ENCODE data around the gene PSTPIP2.

PSTPIP2 gene

DNA sequence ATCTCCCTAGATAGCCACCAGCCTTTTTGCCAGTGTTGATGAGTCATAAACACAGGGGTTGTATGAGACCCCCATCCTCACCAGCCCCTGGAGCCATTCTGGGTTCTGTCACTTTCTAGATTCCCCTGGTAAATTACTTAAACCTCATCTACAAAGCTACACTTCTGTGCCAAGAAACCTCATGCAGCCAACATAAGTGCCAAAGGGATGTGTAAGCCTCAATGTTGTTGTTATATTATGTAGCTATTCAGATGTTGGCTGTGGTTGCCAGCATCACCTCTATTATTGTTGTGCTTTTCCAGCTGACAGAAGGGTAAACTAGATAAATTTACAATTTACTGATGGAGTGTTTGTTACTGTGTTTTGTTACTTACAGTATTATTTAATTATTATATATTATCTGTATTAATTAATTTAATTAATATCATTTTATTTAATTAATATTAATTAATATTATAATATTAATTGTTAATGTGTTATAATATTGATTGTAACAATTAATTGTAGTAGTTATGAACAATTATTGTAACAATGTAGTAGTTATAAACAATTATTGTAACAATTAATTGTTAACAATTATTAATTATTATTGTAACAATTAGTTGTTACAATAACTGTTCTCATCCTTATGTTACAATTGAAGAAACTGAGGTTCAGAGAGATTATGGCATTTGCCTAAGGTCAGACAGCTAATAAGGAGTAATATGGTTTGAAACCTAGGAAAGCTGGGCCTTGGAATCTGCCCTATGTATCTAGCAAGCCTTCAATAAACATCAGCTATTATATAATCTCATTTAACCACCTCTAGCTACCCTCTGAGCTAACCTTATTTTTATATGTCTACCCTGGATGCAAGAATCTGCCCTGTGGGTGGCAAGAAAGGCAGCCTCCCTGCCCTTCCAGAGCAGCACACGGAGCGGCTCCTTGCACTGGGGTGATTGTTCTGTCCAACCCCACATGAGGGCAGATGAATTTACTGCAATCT, 36.1 kb downstream of the PSTPIP2 start:
- Histone ChIP-seq H3K36me3 (ENCODE audit: control insufficient read depth, insufficient read depth, low read length) (no peaks in the 10 kb centered on the region), H3K9me3 (ENCODE audit: control insufficient read depth, insufficient read depth, low read length) (no peaks in the 10 kb centered on the region), H3K27ac (ENCODE audit: low read depth, low read length) (no peak overlapping the region), H3K4me1 (ENCODE audit: control insufficient read depth, insufficient read depth, low read length) (no peaks in the 10 kb centered on the region), H3K9ac (ENCODE audit: low read depth, low read length) (no peak overlapping the region), H3K27me3 (ENCODE audit: control insufficient read depth, insufficient read depth, low read length) (peaks cover 4% of the 10 kb centered on the region; the same call in 1 of the 2 replicates), H3K4me3 (ENCODE audit: low read depth, low read length) (no peak overlapping the region)

- Histone ChIP-seq H3K9ac (ENCODE audit: low read depth, low read length) (no peak overlapping the region), H3K36me3 (ENCODE audit: control insufficient read depth, insufficient read depth, low read length) (no peaks in the 10 kb centered on the region), H3K4me3 (ENCODE audit: low read depth, low read length) (no peak overlapping the region), H3K27ac (ENCODE audit: low read depth, low read length) (no peak overlapping the region), H3K27me3 (ENCODE audit: control insufficient read depth, insufficient read depth, low read length) (peaks cover 20% of the 10 kb centered on the region), H3K9me3 (ENCODE audit: control insufficient read depth, insufficient read depth, low read length) (no peaks in the 10 kb centered on the region), H3K4me1 (ENCODE audit: control insufficient read depth, insufficient read depth, low read length) (no peaks in the 10 kb centered on the region)
Measured at GRCh38 chr18:46034230-46034629, 37.8 kb downstream of the PSTPIP2 start.

DNA sequence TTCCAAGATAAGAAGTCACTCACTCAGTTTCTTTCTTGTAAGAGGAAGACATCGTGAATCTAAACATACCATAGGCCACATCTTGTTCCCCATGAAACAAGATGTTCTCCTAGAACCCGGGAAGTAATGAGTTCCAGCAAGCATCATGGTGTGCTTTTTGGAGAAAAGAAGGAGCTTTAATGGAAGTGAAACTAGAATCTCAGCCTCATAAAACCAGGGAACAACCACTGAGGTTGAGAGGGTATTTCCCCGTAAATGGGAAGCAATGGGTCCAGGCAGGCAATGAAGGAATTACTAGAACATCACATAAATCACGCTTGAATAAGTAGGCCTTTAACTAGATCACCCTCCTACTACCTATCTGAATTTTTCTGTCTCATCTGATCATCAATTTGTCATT, 40.3 kb downstream of the PSTPIP2 start:
- Histone ChIP-seq H3K9me3 (ENCODE audit: control insufficient read depth, insufficient read depth, low read length) (no peaks in the 10 kb centered on the region), H3K27me3 (ENCODE audit: control insufficient read depth, insufficient read depth, low read length) (peaks cover 39% of the 10 kb centered on the region), H3K9ac (ENCODE audit: low read depth, low read length) (no peak overlapping the region), H3K4me1 (ENCODE audit: control insufficient read depth, insufficient read depth, low read length) (no peaks in the 10 kb centered on the region), H3K4me3 (ENCODE audit: low read depth, low read length) (no peak overlapping the region), H3K27ac (ENCODE audit: low read depth, low read length) (no peak overlapping the region), H3K36me3 (ENCODE audit: control insufficient read depth, insufficient read depth, low read length) (no peaks in the 10 kb centered on the region)

- H3K4me1 ChIP-seq (ENCODE audit: control insufficient read depth, insufficient read depth, low read length), result no peaks in the 10 kb centered on the region
- H3K27ac ChIP-seq (ENCODE audit: low read depth, low read length), result no peak overlapping the region
- H3K9ac ChIP-seq (ENCODE audit: low read depth, low read length), result peak overlapping the region; percentile 39; the same call in 1 of the 2 replicates
- H3K27me3 ChIP-seq (ENCODE audit: control insufficient read depth, insufficient read depth, low read length), result peaks cover 39% of the 10 kb centered on the region
- no peaks in the 10 kb centered on the region for H3K9me3 ChIP-seq (ENCODE audit: control insufficient read depth, insufficient read depth, low read length)
- no peaks in the 10 kb centered on the region for H3K36me3 ChIP-seq (ENCODE audit: control insufficient read depth, insufficient read depth, low read length)
- H3K4me3 ChIP-seq (ENCODE audit: low read depth, low read length), result peak overlapping the region; percentile 59
Measured at GRCh38 chr18:46028536-46028891, 43.5 kb downstream of the PSTPIP2 start.

DNA sequence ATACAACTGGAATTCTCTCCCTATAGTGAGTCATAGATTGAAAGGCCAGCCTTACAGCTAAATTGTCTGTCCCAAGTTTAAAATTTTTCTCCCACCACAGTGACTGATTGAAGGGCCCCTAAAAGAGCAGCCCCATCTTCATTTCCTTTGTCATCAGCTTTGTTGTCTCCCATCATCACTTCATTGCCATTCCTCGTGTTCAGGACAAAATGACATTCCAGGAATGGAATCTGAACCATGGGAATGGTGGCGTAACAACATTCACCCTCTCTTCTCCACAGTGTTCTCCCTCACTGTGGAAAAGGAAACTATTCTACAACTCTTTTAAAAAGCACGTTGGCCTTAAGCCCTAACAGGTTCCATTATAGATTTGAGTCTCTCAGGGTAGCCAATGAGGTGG, 52.1 kb downstream of the PSTPIP2 start:
- no peaks in the 10 kb centered on the region for H3K27me3 ChIP-seq (ENCODE audit: control insufficient read depth, insufficient read depth, low read length)
- no peaks in the 10 kb centered on the region for H3K36me3 ChIP-seq (ENCODE audit: control insufficient read depth, insufficient read depth, low read length)
- no peaks in the 10 kb centered on the region for H3K4me1 ChIP-seq (ENCODE audit: control insufficient read depth, insufficient read depth, low read length)
- no peak overlapping the region for H3K9ac ChIP-seq (ENCODE audit: low read depth, low read length)
- no peak overlapping the region for H3K4me3 ChIP-seq (ENCODE audit: low read depth, low read length)
- H3K27ac ChIP-seq (ENCODE audit: low read depth, low read length), result no peak overlapping the region
- H3K9me3 ChIP-seq (ENCODE audit: control insufficient read depth, insufficient read depth, low read length), result no peaks in the 10 kb centered on the region

- H3K9me3 ChIP-seq (ENCODE audit: control insufficient read depth, insufficient read depth, low read length), result no peaks in the 10 kb centered on the region
- H3K4me1 ChIP-seq (ENCODE audit: control insufficient read depth, insufficient read depth, low read length), result no peaks in the 10 kb centered on the region
- no peak overlapping the region for H3K27ac ChIP-seq (ENCODE audit: low read depth, low read length)
- no peaks in the 10 kb centered on the region for H3K27me3 ChIP-seq (ENCODE audit: control insufficient read depth, insufficient read depth, low read length)
- H3K4me3 ChIP-seq (ENCODE audit: low read depth, low read length), result no peak overlapping the region
- no peaks in the 10 kb centered on the region for H3K36me3 ChIP-seq (ENCODE audit: control insufficient read depth, insufficient read depth, low read length)
- no peak overlapping the region for H3K9ac ChIP-seq (ENCODE audit: low read depth, low read length)
Measured at GRCh38 chr18:46013484-46014189, 58.4 kb downstream of the PSTPIP2 start.

- no peak overlapping the region for H3K27ac ChIP-seq (ENCODE audit: low read depth, low read length)
- no peaks in the 10 kb centered on the region for H3K27me3 ChIP-seq (ENCODE audit: control insufficient read depth, insufficient read depth, low read length)
Measured at GRCh38 chr18:46010676-46011075, 61.4 kb downstream of the PSTPIP2 start.

GRCh38 chr18:46010050-46010449, 62.0 kb downstream of the PSTPIP2 start:
- Histone ChIP-seq H3K4me3 (ENCODE audit: low read depth, low read length) (no peak overlapping the region), H3K27ac (ENCODE audit: low read depth, low read length) (no peak overlapping the region), H3K9me3 (ENCODE audit: control insufficient read depth, insufficient read depth, low read length) (no peaks in the 10 kb centered on the region), H3K9ac (ENCODE audit: low read depth, low read length) (no peak overlapping the region), H3K4me1 (ENCODE audit: control insufficient read depth, insufficient read depth, low read length) (peaks cover 5% of the 10 kb centered on the region; the same call in 1 of the 2 replicates), H3K36me3 (ENCODE audit: control insufficient read depth, insufficient read depth, low read length) (no peaks in the 10 kb centered on the region), H3K27me3 (ENCODE audit: control insufficient read depth, insufficient read depth, low read length) (no peaks in the 10 kb centered on the region)

More at GRCh38 chr18:46010676-46011075, 61.4 kb downstream of the PSTPIP2 start:
- no peaks in the 10 kb centered on the region for H3K9me3 ChIP-seq (ENCODE audit: control insufficient read depth, insufficient read depth, low read length)
- H3K4me3 ChIP-seq (ENCODE audit: low read depth, low read length), result no peak overlapping the region
- H3K4me1 ChIP-seq (ENCODE audit: control insufficient read depth, insufficient read depth, low read length), result peaks cover 5% of the 10 kb centered on the region; the same call in 1 of the 2 replicates
- no peaks in the 10 kb centered on the region for H3K36me3 ChIP-seq (ENCODE audit: control insufficient read depth, insufficient read depth, low read length)
- no peak overlapping the region for H3K9ac ChIP-seq (ENCODE audit: low read depth, low read length)

- no peak overlapping the region for H3K9ac ChIP-seq (ENCODE audit: low read depth, low read length)
- no peak overlapping the region for H3K4me3 ChIP-seq (ENCODE audit: low read depth, low read length)
- H3K9me3 ChIP-seq (ENCODE audit: control insufficient read depth, insufficient read depth, low read length), result no peaks in the 10 kb centered on the region
- no peaks in the 10 kb centered on the region for H3K36me3 ChIP-seq (ENCODE audit: control insufficient read depth, insufficient read depth, low read length)
- no peak overlapping the region for H3K27ac ChIP-seq (ENCODE audit: low read depth, low read length)
- no peaks in the 10 kb centered on the region for H3K27me3 ChIP-seq (ENCODE audit: control insufficient read depth, insufficient read depth, low read length)
- H3K4me1 ChIP-seq (ENCODE audit: control insufficient read depth, insufficient read depth, low read length), result peaks cover 5% of the 10 kb centered on the region; the same call in 1 of the 2 replicates
Measured at GRCh38 chr18:46009125-46009840, 62.8 kb downstream of the PSTPIP2 start.

DNA sequence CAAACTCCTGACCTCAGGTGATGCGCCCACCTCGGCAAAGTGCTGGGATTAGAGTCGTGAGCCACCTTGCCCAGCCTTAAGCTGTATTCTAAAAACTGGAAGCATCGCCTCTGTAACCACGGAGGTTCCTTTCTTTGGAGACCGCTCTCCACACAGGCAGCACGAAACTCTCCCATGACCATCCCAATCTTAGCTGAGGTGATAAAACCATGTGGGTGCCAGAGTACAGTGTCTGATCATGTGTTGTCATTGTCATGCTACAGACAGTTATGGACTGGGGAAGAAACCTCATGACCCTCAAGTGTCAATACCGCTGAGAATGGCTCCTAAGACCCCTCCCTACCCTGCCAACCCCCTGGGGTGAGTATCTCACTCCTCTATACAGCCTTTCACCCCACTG, 63.5 kb downstream of the PSTPIP2 start:
- Histone ChIP-seq H3K9me3 (ENCODE audit: control insufficient read depth, insufficient read depth, low read length) (no peaks in the 10 kb centered on the region), H3K9ac (ENCODE audit: low read depth, low read length) (no peak overlapping the region), H3K36me3 (ENCODE audit: control insufficient read depth, insufficient read depth, low read length) (no peaks in the 10 kb centered on the region)

More for the DNA sequence above, 63.5 kb downstream of the PSTPIP2 start:
- Histone ChIP-seq H3K4me1 (ENCODE audit: control insufficient read depth, insufficient read depth, low read length) (peaks cover 5% of the 10 kb centered on the region; the same call in 1 of the 2 replicates), H3K27me3 (ENCODE audit: control insufficient read depth, insufficient read depth, low read length) (no peaks in the 10 kb centered on the region), H3K27ac (ENCODE audit: low read depth, low read length) (no peak overlapping the region), H3K4me3 (ENCODE audit: low read depth, low read length) (no peak overlapping the region)

All from HUES48 (cell line).